Ovary (tissue), 3 donors: Measurements from ENCODE around the gene EIF3C.
"Not testable (repeated sequence)": the region's sequence is repeated elsewhere in the genome, so short reads cannot be mapped to it uniquely, and the experiment has no call there.

Experiments used
- CTCF ChIP-seq, 3 donors: fragments of 450-650 bp in 2 of 3; fragments of 200-600 bp in 1 of 3; IDR thresholded peaks; one replicate each; pipeline versions ENCODE4 v1.5.1 to v1.8.0; 2016 to 2022; ENCODE audit warnings: antibody characterized with exemption in 3 of 3, mild to moderate bottlenecking in 1 of 3
- EP300 ChIP-seq: sonication (generic); formaldehyde crosslinking; IDR thresholded peaks from one replicate; pipeline ENCODE4 v1.6.1; 2017; ENCODE audit warnings: antibody characterized with exemption
- donor health status: DM: no; HTN: no; CAD: no.

- not testable (repeated sequence) for TF ChIP-seq CTCF (IDR thresholded peaks at IDR 0.05); EP300
Observed at GRCh38 chr16:28739787-28740186, 28.5 kb downstream of the EIF3C start.
